Neuronal stem cell (in vitro differentiated cells): Measurements from ENCODE around the gene MEIOB. TPM values are rescaled to one million over a fixed set of nuclear protein-coding genes. Genes with fewer than 3 reads are reported as not detected.
A peak's percentile ranks its signal among the peaks of the same experiment; 100 is the strongest.
"Not testable (repeated sequence)": the region's sequence is repeated elsewhere in the genome, so short reads cannot be mapped to it uniquely, and the experiment has no call there.

Source experiments
- DNase-seq: peaks from one replicate; pipeline ENCODE4 v3.0.0-alpha.2; 2013; ENCODE audit warnings: low spot score
- H2AFZ ChIP-seq: one replicate; pipeline ENCODE4 v1.6.1; 2013; ENCODE audit warnings: mild to moderate bottlenecking, low read length, inconsistent platforms
- H2AK5ac ChIP-seq: 2 replicates; pipeline ENCODE4 v1.6.1; 2013; ENCODE audit warnings: low read depth, mild to moderate bottlenecking, inconsistent platforms, low read length, moderate library complexity, mixed read lengths
- H2BK120ac ChIP-seq: 2 replicates; pipeline ENCODE4 v1.6.1; 2013; ENCODE audit warnings: low read depth, mild to moderate bottlenecking, inconsistent platforms, low read length, moderate library complexity, mixed read lengths
- H2BK12ac ChIP-seq: one replicate; pipeline ENCODE4 v1.6.1; 2013; ENCODE audit warnings: low read length, inconsistent platforms
- H2BK15ac ChIP-seq: 2 replicates; pipeline ENCODE4 v1.6.1; 2013; ENCODE audit warnings: mild to moderate bottlenecking, low read length, inconsistent platforms, mixed read lengths
- H2BK5ac ChIP-seq: one replicate; pipeline ENCODE4 v1.6.1; 2013; ENCODE audit warnings: inconsistent platforms, mild to moderate bottlenecking, low read length, moderate library complexity
- H3K14ac ChIP-seq: one replicate; pipeline ENCODE4 v1.6.1; 2013; ENCODE audit warnings: low read length, inconsistent platforms
- H3K18ac ChIP-seq: 2 replicates; pipeline ENCODE4 v1.6.1; 2013; ENCODE audit warnings: low read length, inconsistent platforms
- H3K23ac ChIP-seq: 2 replicates; pipeline ENCODE4 v1.6.1; 2013; ENCODE audit warnings: low read depth, mild to moderate bottlenecking, mixed read lengths, low read length, inconsistent platforms; ENCODE audit not compliant: poor library complexity
- H3K27ac ChIP-seq: replicated peaks from 3 replicates; pipeline ENCODE4 v1.5.1; 2013; ENCODE audit warnings: low read length, inconsistent platforms
- H3K27me3 ChIP-seq, 3 experiments: 2 replicates each; pipeline ENCODE4 v1.6.1; 2013; ENCODE audit warnings: low read length in 3 of 3, mild to moderate bottlenecking in 2 of 3, inconsistent platforms in 1 of 3, low read depth in 1 of 3, mixed read lengths in 1 of 3, moderate library complexity in 1 of 3; ENCODE audit not compliant: control insufficient read depth in 3 of 3, insufficient read depth in 3 of 3
- H3K36me3 ChIP-seq, 2 donors: replicated peaks in 1 of 2; 2 replicates each; pipeline ENCODE4 v1.6.1; 2013; ENCODE audit warnings: low read length in 2 of 2; ENCODE audit not compliant: control insufficient read depth in 2 of 2, insufficient read depth in 2 of 2
- H3K4ac ChIP-seq: 2 replicates; pipeline ENCODE4 v1.6.1; 2013; ENCODE audit warnings: inconsistent platforms, mild to moderate bottlenecking, low read length, moderate library complexity
- H3K4me1 ChIP-seq, 2 donors: 1 replicate in 1 of 2; 2 replicates in 1 of 2; pipeline ENCODE4 v1.6.1; 2013; ENCODE audit warnings: low read length in 2 of 2, low read depth in 1 of 2; ENCODE audit not compliant: control insufficient read depth in 2 of 2, insufficient read depth in 1 of 2
- H3K4me2 ChIP-seq: one replicate; pipeline ENCODE4 v1.6.1; 2013; ENCODE audit warnings: mild to moderate bottlenecking, low read length, inconsistent platforms; ENCODE audit not compliant: insufficient read depth, poor library complexity, severe bottlenecking
- H3K4me3 ChIP-seq, 2 donors: 2 replicates each; pipeline ENCODE4 v1.5.1; 2013; ENCODE audit warnings: low read length in 2 of 2, mild to moderate bottlenecking in 2 of 2, inconsistent platforms in 1 of 2, moderate library complexity in 1 of 2
- H3K79me1 ChIP-seq: one replicate; pipeline ENCODE4 v1.6.1; 2013; ENCODE audit warnings: low read depth, mild to moderate bottlenecking, inconsistent platforms, low read length, moderate library complexity
- H3K9ac ChIP-seq: one replicate; pipeline ENCODE4 v1.6.1; 2013; ENCODE audit warnings: mild to moderate bottlenecking, low read depth, low read length, inconsistent platforms; ENCODE audit not compliant: poor library complexity
- H3K9me3 ChIP-seq, 2 donors: replicated peaks in 1 of 2; 2 replicates each; pipeline versions ENCODE3 to v1.6.1; 2013; ENCODE audit warnings: low read length in 2 of 2, mild to moderate bottlenecking in 2 of 2, inconsistent platforms in 1 of 2, low read depth in 1 of 2, mixed read lengths in 1 of 2, moderate library complexity in 1 of 2; ENCODE audit not compliant: control insufficient read depth in 2 of 2, insufficient read depth in 1 of 2
- H4K8ac ChIP-seq: one replicate; pipeline ENCODE4 v1.6.1; 2013; ENCODE audit warnings: low read depth, mild to moderate bottlenecking, inconsistent platforms, low read length, moderate library complexity
- H4K91ac ChIP-seq: one replicate; pipeline ENCODE4 v1.6.1; 2013; ENCODE audit warnings: low read length, low read depth, mild to moderate bottlenecking, inconsistent platforms; ENCODE audit not compliant: poor library complexity
- WGBS, 2 donors: extraction: QIAGEN DNeasy Blood & Tissue Kit; methylation state at CpG; one replicate each; pipeline ENCODE4 v1.1.7; 2013; ENCODE audit warnings: missing lambda C conversion rate in 2 of 2, mixed read lengths in 1 of 2; ENCODE audit not compliant: insufficient read length in 2 of 2, insufficient replicate concordance in 1 of 2; ENCODE audit errors: extremely low coverage in 2 of 2; 5-methylcytosine and 5-hydroxymethylcytosine counted together
- polyA plus RNA-seq, 2 experiments: library from polyadenylated mRNA; stranded (reverse); fragments of 200-250 nt; gene quantifications; one replicate each; pipeline ENCODE4 v1.2.3, GENCODE V29; 2013

Gene MEIOB, protein sequence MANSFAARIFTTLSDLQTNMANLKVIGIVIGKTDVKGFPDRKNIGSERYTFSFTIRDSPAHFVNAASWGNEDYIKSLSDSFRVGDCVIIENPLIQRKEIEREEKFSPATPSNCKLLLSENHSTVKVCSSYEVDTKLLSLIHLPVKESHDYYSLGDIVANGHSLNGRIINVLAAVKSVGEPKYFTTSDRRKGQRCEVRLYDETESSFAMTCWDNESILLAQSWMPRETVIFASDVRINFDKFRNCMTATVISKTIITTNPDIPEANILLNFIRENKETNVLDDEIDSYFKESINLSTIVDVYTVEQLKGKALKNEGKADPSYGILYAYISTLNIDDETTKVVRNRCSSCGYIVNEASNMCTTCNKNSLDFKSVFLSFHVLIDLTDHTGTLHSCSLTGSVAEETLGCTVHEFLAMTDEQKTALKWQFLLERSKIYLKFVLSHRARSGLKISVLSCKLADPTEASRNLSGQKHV
- polyA plus RNA-seq (2013, experiment 1 of 2), result 1.5 TPM
- 1.8 TPM for polyA plus RNA-seq (2013, experiment 2 of 2)

DNA sequence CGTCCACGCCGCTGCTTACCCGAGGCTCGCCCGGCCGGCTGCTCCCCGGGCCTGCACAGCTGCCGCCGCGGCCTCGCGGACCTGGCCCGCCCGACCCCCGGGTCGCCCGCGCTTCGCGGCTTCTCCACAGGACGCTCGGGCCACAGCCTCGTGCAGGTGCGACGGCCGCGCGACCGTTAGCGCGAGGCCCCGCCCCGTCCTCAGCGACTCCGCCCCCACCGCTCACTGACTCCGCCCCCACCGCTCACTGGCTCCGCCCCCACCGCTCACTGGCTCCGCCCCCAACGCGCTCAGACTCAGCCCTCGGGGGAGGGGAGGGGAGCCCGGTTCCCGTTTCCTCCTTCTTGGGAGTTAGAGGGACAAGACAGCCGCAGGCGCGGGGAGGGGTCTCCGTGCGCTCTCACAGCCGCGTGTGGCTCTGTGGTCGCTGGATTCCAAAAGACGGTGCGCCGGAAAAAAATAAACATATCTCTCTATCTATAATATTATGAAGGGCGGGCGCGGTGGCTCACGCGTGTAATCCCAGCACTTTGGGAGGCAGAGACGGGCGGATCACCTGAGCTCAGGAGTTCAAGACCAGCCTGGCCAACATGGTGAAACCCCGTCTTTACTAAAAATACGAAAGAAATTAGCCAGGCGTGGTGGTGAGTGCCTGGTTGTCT is at the start of gene MEIOB:
Gene MEIOB, minus strand, starts transcription at position 191 of the 662 bp plus-strand sequence. CDS start 3,989 bp downstream, outside the sequence.
- Histone ChIP-seq H3K4ac (no peak within 1 kb of the TSS), H2BK15ac (no peak within 1 kb of the TSS), H3K9ac (no peak within 1 kb of the TSS), H4K8ac (no peak within 1 kb of the TSS), H4K91ac (no peak within 1 kb of the TSS), H3K4me1 (peaks cover 0 to 4% of the 10 kb centered on the region in 2 donors), H3K79me1 (no peaks in the 10 kb centered on the region), H3K4me3 (no peak within 1 kb of the TSS), H3K27me3 (peaks cover 0 to 41% (median 13%) of the 10 kb centered on the region in 3 experiments), H3K9me3 (no peaks in the 10 kb centered on the region), H2BK12ac (peak within 1 kb of the TSS; percentile 41), H2AK5ac (no peak within 1 kb of the TSS), H2AFZ (peak within 1 kb of the TSS; percentile 59), H3K27ac (no peak within 1 kb of the TSS), H3K18ac (peak within 1 kb of the TSS; percentile 44), H3K36me3 (no peaks in the 10 kb centered on the region), H2BK5ac (peak within 1 kb of the TSS; percentile 24), H3K4me2 (peak within 1 kb of the TSS; percentile 18), H3K23ac (no peak within 1 kb of the TSS), H2BK120ac (no peak within 1 kb of the TSS), H3K14ac (no peak within 1 kb of the TSS)
- no CpG with 5 or more reads among the region's 68 CpGs for WGBS, 2 donors
- DNase-seq, result peak; percentile 43

DNA sequence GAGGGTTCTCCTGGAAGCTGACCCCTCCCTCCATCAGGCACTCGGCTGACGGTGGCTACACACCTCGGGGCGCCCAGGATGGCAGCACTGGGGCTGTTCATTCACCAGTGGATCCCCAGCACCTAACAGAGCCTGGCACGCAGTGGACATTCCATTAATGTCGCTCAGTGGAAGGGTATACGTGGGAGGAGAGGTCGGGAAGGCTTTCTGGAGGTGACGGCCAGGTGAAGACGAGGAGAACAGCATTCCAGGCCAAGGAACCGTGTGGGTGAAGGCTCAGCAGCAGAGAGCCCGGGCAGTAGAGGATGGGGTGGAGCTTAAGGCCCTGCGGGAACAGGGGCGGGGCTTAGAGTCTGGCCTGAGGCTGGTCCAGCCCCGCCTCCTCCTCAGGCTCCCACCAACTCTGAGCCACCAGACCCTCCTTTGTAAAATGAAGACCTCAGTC is 48.8 kb upstream of the MEIOB start:
- peaks cover 0 to 3% of the 10 kb centered on the region in 2 donors for H3K9me3 ChIP-seq
- peak overlapping the region; percentile 39 for H2AFZ ChIP-seq
- peak overlapping the region; percentile 4 for H3K18ac ChIP-seq
- H3K4me1 ChIP-seq, result peaks cover 18 to 40% of the 10 kb centered on the region in 2 donors
- no peak overlapping the region for H3K9ac ChIP-seq
- H3K4me2 ChIP-seq, result peak overlapping the region; percentile 12
- H2BK15ac ChIP-seq, result no peak overlapping the region
- H2BK12ac ChIP-seq, result no peak overlapping the region
- no CpG with 5 or more reads among the region's 15 CpGs for WGBS, 2 donors
- no peak overlapping the region for H3K27ac ChIP-seq
- H2BK5ac ChIP-seq, result no peak overlapping the region
- DNase-seq, result peak; percentile 65
- H4K91ac ChIP-seq, result no peak overlapping the region
- H2BK120ac ChIP-seq, result no peak overlapping the region
- no peaks in the 10 kb centered on the region for H3K36me3 ChIP-seq
- H3K79me1 ChIP-seq, result no peaks in the 10 kb centered on the region
- H4K8ac ChIP-seq, result no peak overlapping the region
- no peak overlapping the region for H3K4ac ChIP-seq
- H2AK5ac ChIP-seq, result no peak overlapping the region
- H3K27me3 ChIP-seq, result peaks cover 26 to 88% (median 59%) of the 10 kb centered on the region in 3 experiments
- H3K4me3 ChIP-seq, result no peak overlapping the region
- H3K23ac ChIP-seq, result no peak overlapping the region
- H3K14ac ChIP-seq, result no peak overlapping the region

DNA sequence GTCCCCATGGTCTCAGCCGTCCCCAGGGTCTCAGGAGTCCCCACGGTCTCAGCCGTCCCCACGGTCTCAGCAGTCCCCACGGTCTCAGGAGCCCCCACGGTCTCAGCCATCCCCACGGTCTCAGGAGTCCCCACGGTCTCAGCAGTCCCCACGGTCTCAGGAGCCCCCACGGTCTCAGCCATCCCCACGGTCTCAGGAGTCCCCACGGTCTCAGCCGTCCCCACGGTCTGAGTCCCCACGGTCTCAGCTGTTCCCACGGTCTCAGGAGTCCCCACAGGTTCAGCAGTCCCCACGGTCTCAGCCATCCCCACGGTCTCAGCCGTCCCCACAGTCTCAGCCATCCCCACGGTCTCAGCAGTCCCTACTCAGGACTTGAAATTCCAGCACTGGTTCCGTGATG is 48.2 kb upstream of the MEIOB start:
- H4K91ac ChIP-seq, H3K14ac ChIP-seq, H3K79me1 ChIP-seq, H3K9me3 ChIP-seq, H4K8ac ChIP-seq, H3K36me3 ChIP-seq, H2BK5ac ChIP-seq, H3K4ac ChIP-seq, H3K4me3 ChIP-seq, H2BK120ac ChIP-seq, H3K4me2 ChIP-seq, H3K9ac ChIP-seq, DNase-seq, H3K27ac ChIP-seq, H2AFZ ChIP-seq: not testable (repeated sequence)
- WGBS, 2 donors, result no CpG with 5 or more reads among the region's 21 CpGs
- peak overlapping the region; percentile 5 for H3K18ac ChIP-seq
- H2AK5ac ChIP-seq, result peak overlapping the region; percentile 97
- peak overlapping the region; percentile 26 for H2BK12ac ChIP-seq
- H2BK15ac ChIP-seq, result peak overlapping the region; percentile 79
- H3K4me1 ChIP-seq, result peaks cover 18 to 40% of the 10 kb centered on the region in 2 donors
- H3K23ac ChIP-seq, result peak overlapping the region; percentile 0
- H3K27me3 ChIP-seq, result peaks cover 26 to 88% (median 59%) of the 10 kb centered on the region in 3 experiments
